Measurements from ENCODE around the gene SPEN.

Gene SPEN

GRCh38 chr1:15948091-15948591, 100.6 kb downstream of the SPEN start:
- Histone ChIP-seq H3K4me1 (ENCODE audit: control insufficient read depth, insufficient read depth, low read length) (peaks cover 12% of the 10 kb centered on the region), H3K27ac (ENCODE audit: extremely low read depth, low read depth, low read length) (no peak overlapping the region), H3K36me3 (ENCODE audit: control insufficient read depth in 2 of 2, insufficient read depth in 1 of 2, low read length in 2 of 2) (peaks cover 0 to 75% of the 10 kb centered on the region in 2 experiments; a peak in 2 of 3 replicates), H3K9me3 (ENCODE audit: control insufficient read depth, insufficient read depth, low read depth, low read length) (no peaks in the 10 kb centered on the region), H3K4me3 (ENCODE audit: low read depth, low read length) (no peak overlapping the region)
- CTCF ChIA-PET, result interaction anchor here (3.1 kb wide), 1 partner anchor 156 kb away, joined by 19 read pairs; no protein-coding TSS in a partner anchor
- POLR2A ChIA-PET, result interaction anchor here (0.6 kb wide), 2 partner anchors 103 to 234 kb away, joined by 4 to 8 read pairs; no protein-coding TSS in a partner anchor
- TF ChIP-seq ZFHX2 (tag by site-specific recombination; conservative IDR thresholded peaks at IDR 0.05) (peak; percentile 35; the same call in 1 of the 2 replicates), ZNF654 (tag by site-specific recombination; IDR thresholded peaks at IDR 0.05; ENCODE audit: low read depth) (no peak), SCRT1 (tag by site-specific recombination; IDR thresholded peaks at IDR 0.05; ENCODE audit: borderline replicate concordance) (0 out of 2 replicates have a peak, but pooled peaks have one; percentile 44), ZNF600 (tag by site-specific recombination; IDR thresholded peaks at IDR 0.05) (peak; percentile 58), SCRT2 (tag by site-specific recombination; IDR thresholded peaks at IDR 0.05) (peak; percentile 84)

GRCh38 chr1:15948595-15949452, 101.3 kb downstream of the SPEN start:
- ChIA-PET CTCF (interaction anchor here (0.7 to 3.1 kb wide), 2 partner anchors 133 to 157 kb away, joined by 3 to 19 read pairs; no protein-coding TSS in a partner anchor), POLR2A (interaction anchor here (0.6 kb wide), 1 partner anchor 234 kb away, joined by 8 read pairs; no protein-coding TSS in a partner anchor)
- TF ChIP-seq ZNF660 (tag by site-specific recombination; IDR thresholded peaks at IDR 0.05) (no peak), IKZF3 (tag by site-specific recombination; IDR thresholded peaks at IDR 0.05) (no peak), SCRT2 (tag by site-specific recombination; IDR thresholded peaks at IDR 0.05) (no peak), ZBTB10 (tag by site-specific recombination; IDR thresholded peaks at IDR 0.05) (no peak), ZNF792 (tag by site-specific recombination; IDR thresholded peaks at IDR 0.05) (no peak), ZNF658 (tag by site-specific recombination; IDR thresholded peaks at IDR 0.05) (no peak), ZNF146 (tag by site-specific recombination; IDR thresholded peaks at IDR 0.05) (no peak), ZNF311 (tag by site-specific recombination; IDR thresholded peaks at IDR 0.05; ENCODE audit: borderline replicate concordance) (no peak), ZNF561 (tag by site-specific recombination; IDR thresholded peaks at IDR 0.05; ENCODE audit: borderline replicate concordance) (no peak), PRDM1 (tag by site-specific recombination; IDR thresholded peaks at IDR 0.05) (no peak)
- Histone ChIP-seq H3K27ac (ENCODE audit: extremely low read depth, low read depth, low read length) (peak overlapping the region; percentile 54; the same call in 1 of the 2 replicates), H3K36me3 (ENCODE audit: control insufficient read depth in 2 of 2, insufficient read depth in 1 of 2, low read length in 2 of 2) (peaks cover 0 to 73% of the 10 kb centered on the region in 2 experiments; a peak in 2 of 3 replicates), H3K4me1 (ENCODE audit: control insufficient read depth, insufficient read depth, low read length) (peaks cover 12% of the 10 kb centered on the region), H3K9me3 (ENCODE audit: control insufficient read depth, insufficient read depth, low read depth, low read length) (no peaks in the 10 kb centered on the region), H3K4me3 (ENCODE audit: low read depth, low read length) (no peak overlapping the region)

GRCh38 chr1:15949453-15950245, 102.1 kb downstream of the SPEN start:
- H3K27ac ChIP-seq (ENCODE audit: extremely low read depth, low read depth, low read length), result peak overlapping the region; percentile 54; the same call in 1 of the 2 replicates
- ChIA-PET POLR2A (interaction anchor here (0.7 kb wide), 1 partner anchor 13 kb away, joined by 4 read pairs; no protein-coding TSS in a partner anchor), CTCF (interaction anchor here (0.7 to 3.1 kb wide), 2 partner anchors 134 to 158 kb away, joined by 3 to 19 read pairs; no protein-coding TSS in a partner anchor)
- H3K4me3 ChIP-seq (ENCODE audit: low read depth, low read length), result no peak overlapping the region
- H3K9me3 ChIP-seq (ENCODE audit: control insufficient read depth, insufficient read depth, low read depth, low read length), result no peaks in the 10 kb centered on the region
- H3K4me1 ChIP-seq (ENCODE audit: control insufficient read depth, insufficient read depth, low read length), result peaks cover 12% of the 10 kb centered on the region
- peaks cover 0 to 73% of the 10 kb centered on the region in 2 experiments; a peak in 2 of 3 replicates for H3K36me3 ChIP-seq (ENCODE audit: control insufficient read depth in 2 of 2, insufficient read depth in 1 of 2, low read length in 2 of 2)
- TF ChIP-seq ZNF596 (tag by site-specific recombination; IDR thresholded peaks at IDR 0.05) (no peak), ZNF302 (tag by site-specific recombination; IDR thresholded peaks at IDR 0.05; ENCODE audit: low read depth) (no peak), ZNF600 (tag by site-specific recombination; IDR thresholded peaks at IDR 0.05) (peak; percentile 96), ZNF701 (tag by site-specific recombination; IDR thresholded peaks at IDR 0.05) (no peak), MZF1 (tag by site-specific recombination; IDR thresholded peaks at IDR 0.05; ENCODE audit: borderline replicate concordance) (no peak), ZNF221 (tag by site-specific recombination; IDR thresholded peaks at IDR 0.05; ENCODE audit: borderline replicate concordance) (no peak), ZNF280D (tag by site-specific recombination; IDR thresholded peaks at IDR 0.05) (no peak), SP7 (tag by site-specific recombination; IDR thresholded peaks at IDR 0.05) (0 out of 2 replicates have a peak, but pooled peaks have one; percentile 35), ZNF214 (tag by site-specific recombination; IDR thresholded peaks at IDR 0.05; ENCODE audit: borderline replicate concordance) (no peak), ZNF621 (tag by site-specific recombination; IDR thresholded peaks at IDR 0.05) (no peak)
